Mesendoderm (in vitro differentiated cells): Measurements from ENCODE around the gene COL18A1.

Experiments used
- DNase-seq: peaks from one replicate; pipeline ENCODE4 v3.0.0; 2013
- H2AK5ac ChIP-seq: 2 replicates; pipeline ENCODE4 v1.6.1; 2013; ENCODE audit warnings: low read length, inconsistent platforms
- H2BK120ac ChIP-seq: 2 replicates; pipeline ENCODE4 v1.6.1; 2013; ENCODE audit warnings: low read depth, mild to moderate bottlenecking, low read length, moderate library complexity, mixed read lengths
- H2BK15ac ChIP-seq: replicated peaks from 2 replicates; pipeline ENCODE4 v1.6.1; 2013; ENCODE audit warnings: low read depth, mild to moderate bottlenecking, moderate library complexity
- H2BK5ac ChIP-seq: 2 replicates; pipeline ENCODE4 v1.6.1; 2013; ENCODE audit warnings: low read length, inconsistent platforms
- H3K18ac ChIP-seq: 2 replicates; pipeline ENCODE4 v1.6.1; 2013; ENCODE audit warnings: mild to moderate bottlenecking, low read length, mixed read lengths
- H3K23ac ChIP-seq: one replicate; pipeline ENCODE4 v1.6.1; 2013; ENCODE audit warnings: low read length
- H3K27ac ChIP-seq: 2 replicates; pipeline ENCODE4 v1.5.1; 2013; ENCODE audit warnings: low read depth, mild to moderate bottlenecking, inconsistent platforms, low read length, moderate library complexity
- H3K27me3 ChIP-seq: 2 replicates; pipeline ENCODE4 v1.6.1; 2013; ENCODE audit warnings: low read length, control low read depth, mild to moderate bottlenecking, inconsistent platforms; ENCODE audit not compliant: insufficient read depth, poor library complexity
- H3K36me3 ChIP-seq: 2 replicates; pipeline ENCODE4 v1.6.1; 2013; ENCODE audit warnings: low read length, inconsistent platforms; ENCODE audit not compliant: control insufficient read depth, insufficient read depth
- H3K4ac ChIP-seq: one replicate; pipeline ENCODE4 v1.6.1; 2013; ENCODE audit warnings: low read depth, mild to moderate bottlenecking, low read length, moderate library complexity
- H3K4me1 ChIP-seq: 2 replicates; pipeline ENCODE4 v1.6.1; 2013; ENCODE audit warnings: low read depth, low read length, inconsistent platforms; ENCODE audit not compliant: control insufficient read depth
- H3K4me2 ChIP-seq: 2 replicates; pipeline ENCODE4 v1.6.1; 2013; ENCODE audit warnings: low read length
- H3K4me3 ChIP-seq: 2 replicates; pipeline ENCODE4 v1.5.1; 2013; ENCODE audit warnings: mild to moderate bottlenecking, low read length
- H3K56ac ChIP-seq: one replicate; pipeline ENCODE4 v1.6.1; 2013; ENCODE audit warnings: low read length
- H3K79me1 ChIP-seq: 2 replicates; pipeline ENCODE4 v1.6.1; 2013; ENCODE audit warnings: low read length, inconsistent platforms
- H3K79me2 ChIP-seq: 2 replicates; pipeline ENCODE4 v1.6.1; 2013; ENCODE audit warnings: mild to moderate bottlenecking, low read length; ENCODE audit not compliant: control insufficient read depth, insufficient read depth
- H3K9ac ChIP-seq: 2 replicates; pipeline ENCODE4 v1.6.1; 2013; ENCODE audit warnings: low read length, inconsistent platforms
- H4K5ac ChIP-seq: one replicate; pipeline ENCODE4 v1.6.1; 2013; ENCODE audit warnings: low read length
- H4K8ac ChIP-seq: one replicate; pipeline ENCODE4 v1.6.1; 2013; ENCODE audit warnings: low read depth, mild to moderate bottlenecking, control low read depth, low read length, moderate library complexity
- WGBS: extraction: QIAGEN DNeasy Blood & Tissue Kit; methylation state at CpG from one replicate; pipeline ENCODE4 v1.1.7; 2013; ENCODE audit warnings: low lambda C conversion rate, missing lambda C conversion rate; ENCODE audit not compliant: insufficient coverage; ENCODE audit errors: extremely low coverage; 5-methylcytosine and 5-hydroxymethylcytosine counted together

COL18A1 gene

GRCh38 chr21:45507523-45507875 lies 102.5 kb downstream of the COL18A1 start:
- no peak overlapping the region for H2BK120ac ChIP-seq
- no CpG with 5 or more reads among the region's 9 CpGs for WGBS
- H4K8ac ChIP-seq, result no peak overlapping the region
- H3K79me1 ChIP-seq, result no peaks in the 10 kb centered on the region
- H3K4me1 ChIP-seq, result no peaks in the 10 kb centered on the region
- H3K79me2 ChIP-seq, result no peaks in the 10 kb centered on the region
- no peak overlapping the region for H4K5ac ChIP-seq
- no peaks in the 10 kb centered on the region for H3K36me3 ChIP-seq
- no peak overlapping the region for H3K23ac ChIP-seq
- H2BK5ac ChIP-seq, result no peak overlapping the region
- H3K9ac ChIP-seq, result no peak overlapping the region
- H3K4me3 ChIP-seq, result no peak overlapping the region
- no peaks in the 10 kb centered on the region for H3K27me3 ChIP-seq
- no peak overlapping the region for H2AK5ac ChIP-seq
- no peak overlapping the region for H3K18ac ChIP-seq
- H3K56ac ChIP-seq, result no peak overlapping the region
- no peak overlapping the region for H3K4ac ChIP-seq
- H2BK15ac ChIP-seq, result no peak overlapping the region
- no peak overlapping the region for H3K27ac ChIP-seq
- no peak for DNase-seq
- no peak overlapping the region for H3K4me2 ChIP-seq

- no peak overlapping the region for H4K8ac ChIP-seq
- H3K56ac ChIP-seq, result no peak overlapping the region
- no peaks in the 10 kb centered on the region for H3K4me1 ChIP-seq
- no CpG with 5 or more reads among the region's 3 CpGs for WGBS
- H3K18ac ChIP-seq, result no peak overlapping the region
- H2BK120ac ChIP-seq, result no peak overlapping the region
- no peaks in the 10 kb centered on the region for H3K36me3 ChIP-seq
- H3K9ac ChIP-seq, result no peak overlapping the region
- H3K27me3 ChIP-seq, result no peaks in the 10 kb centered on the region
- H3K27ac ChIP-seq, result no peak overlapping the region
- DNase-seq, result no peak
- no peak overlapping the region for H3K4ac ChIP-seq
- H4K5ac ChIP-seq, result no peak overlapping the region
- H3K4me2 ChIP-seq, result no peak overlapping the region
- H3K79me2 ChIP-seq, result no peaks in the 10 kb centered on the region
- no peak overlapping the region for H2AK5ac ChIP-seq
- H2BK5ac ChIP-seq, result no peak overlapping the region
- H3K4me3 ChIP-seq, result no peak overlapping the region
- H2BK15ac ChIP-seq, result no peak overlapping the region
- no peak overlapping the region for H3K23ac ChIP-seq
- no peaks in the 10 kb centered on the region for H3K79me1 ChIP-seq
Observed at GRCh38 chr21:45507888-45508508, 103.0 kb downstream of the COL18A1 start.

GRCh38 chr21:45508607-45509565 lies 103.9 kb downstream of the COL18A1 start:
- Histone ChIP-seq H3K27ac (no peak overlapping the region), H4K5ac (no peak overlapping the region)
- peak; percentile 23 for DNase-seq

GRCh38 chr21:45509566-45510465 lies 104.9 kb downstream of the COL18A1 start:
- WGBS, result no CpG with 5 or more reads among the region's 61 CpGs

More at GRCh38 chr21:45508607-45509565, 103.9 kb downstream of the COL18A1 start:
- H3K4me2 ChIP-seq, result no peak overlapping the region
- no peak overlapping the region for H2AK5ac ChIP-seq
- H3K36me3 ChIP-seq, result peaks cover 2% of the 10 kb centered on the region
- no peak overlapping the region for H3K9ac ChIP-seq
- H3K27me3 ChIP-seq, result no peaks in the 10 kb centered on the region
- H3K18ac ChIP-seq, result no peak overlapping the region
- no peak overlapping the region for H4K8ac ChIP-seq
- no peak overlapping the region for H3K23ac ChIP-seq
- H3K56ac ChIP-seq, result no peak overlapping the region
- no peak overlapping the region for H2BK5ac ChIP-seq
- no peak overlapping the region for H3K4me3 ChIP-seq
- no peaks in the 10 kb centered on the region for H3K79me2 ChIP-seq
- H3K79me1 ChIP-seq, result no peaks in the 10 kb centered on the region
- WGBS, result no CpG with 5 or more reads among the region's 42 CpGs
- no peak overlapping the region for H2BK120ac ChIP-seq
- no peak overlapping the region for H3K4ac ChIP-seq
- no peak overlapping the region for H2BK15ac ChIP-seq
- no peaks in the 10 kb centered on the region for H3K4me1 ChIP-seq

GRCh38 chr21:45510466-45510955 lies 105.5 kb downstream of the COL18A1 start:
- Histone ChIP-seq H4K5ac (no peak overlapping the region), H3K4ac (no peak overlapping the region), H3K56ac (no peak overlapping the region), H3K4me2 (no peak overlapping the region), H4K8ac (no peak overlapping the region), H3K79me2 (no peaks in the 10 kb centered on the region), H3K27me3 (no peaks in the 10 kb centered on the region), H3K23ac (no peak overlapping the region), H3K27ac (no peak overlapping the region), H3K79me1 (no peaks in the 10 kb centered on the region), H2BK120ac (no peak overlapping the region), H3K36me3 (peaks cover 2% of the 10 kb centered on the region), H3K4me1 (no peaks in the 10 kb centered on the region), H3K18ac (no peak overlapping the region), H2AK5ac (no peak overlapping the region), H3K4me3 (no peak overlapping the region), H3K9ac (no peak overlapping the region), H2BK5ac (no peak overlapping the region), H2BK15ac (no peak overlapping the region)
- WGBS, result no CpG with 5 or more reads among the region's 11 CpGs
- no peak for DNase-seq

More at GRCh38 chr21:45509566-45510465, 104.9 kb downstream of the COL18A1 start:
- DNase-seq, result no peak
- Histone ChIP-seq H3K79me1 (no peaks in the 10 kb centered on the region), H3K79me2 (no peaks in the 10 kb centered on the region), H3K36me3 (peaks cover 2% of the 10 kb centered on the region), H3K56ac (no peak overlapping the region), H2AK5ac (no peak overlapping the region), H3K4me1 (no peaks in the 10 kb centered on the region), H2BK15ac (no peak overlapping the region), H4K5ac (no peak overlapping the region), H3K27ac (no peak overlapping the region), H3K4me2 (no peak overlapping the region), H3K27me3 (no peaks in the 10 kb centered on the region), H2BK5ac (no peak overlapping the region), H3K4me3 (no peak overlapping the region), H4K8ac (no peak overlapping the region), H3K23ac (no peak overlapping the region), H2BK120ac (no peak overlapping the region), H3K18ac (no peak overlapping the region), H3K9ac (no peak overlapping the region), H3K4ac (no peak overlapping the region)
